ENCODE results near the gene TEX28.
"Not testable (repeated sequence)": the region's sequence is repeated elsewhere in the genome, so short reads cannot be mapped to it uniquely, and the experiment has no call there.

The TEX28 gene, protein sequence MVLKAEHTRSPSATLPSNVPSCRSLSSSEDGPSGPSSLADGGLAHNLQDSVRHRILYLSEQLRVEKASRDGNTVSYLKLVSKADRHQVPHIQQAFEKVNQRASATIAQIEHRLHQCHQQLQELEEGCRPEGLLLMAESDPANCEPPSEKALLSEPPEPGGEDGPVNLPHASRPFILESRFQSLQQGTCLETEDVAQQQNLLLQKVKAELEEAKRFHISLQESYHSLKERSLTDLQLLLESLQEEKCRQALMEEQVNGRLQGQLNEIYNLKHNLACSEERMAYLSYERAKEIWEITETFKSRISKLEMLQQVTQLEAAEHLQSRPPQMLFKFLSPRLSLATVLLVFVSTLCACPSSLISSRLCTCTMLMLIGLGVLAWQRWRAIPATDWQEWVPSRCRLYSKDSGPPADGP

GRCh38 chrX:154294791-154295574, at the start of gene TEX28:
Gene TEX28, minus strand, starts transcription at chrX:154295124. Its CDS starts 3,007 bp downstream, at chrX:154292117.
- DNase-seq = no peak

DNA sequence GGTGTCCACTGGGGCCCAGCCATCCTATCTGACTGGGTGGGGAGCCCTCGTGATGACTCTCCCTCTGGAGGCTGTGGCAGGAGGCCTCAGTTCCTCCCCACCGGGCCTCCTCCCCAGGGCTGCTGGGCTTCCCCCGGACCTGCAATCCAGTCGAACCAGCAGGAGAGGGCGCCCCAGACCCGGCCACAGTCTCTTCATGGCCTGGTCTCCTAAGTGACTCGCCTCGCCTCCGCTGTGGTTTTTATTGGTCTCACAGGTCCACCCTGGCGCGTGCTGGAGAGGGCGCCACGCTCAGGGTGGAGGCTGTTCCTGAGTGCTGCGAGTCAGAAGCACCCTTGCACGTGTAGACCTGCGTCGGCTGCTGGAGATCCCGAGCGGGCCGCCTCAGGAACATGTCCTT, 48.7 kb upstream of the TEX28 start:
- not testable (repeated sequence) for DNase-seq

- DNase-seq = not testable (repeated sequence)
Observed at GRCh38 chrX:154343063-154343462, 48.1 kb upstream of the TEX28 start.

DNA sequence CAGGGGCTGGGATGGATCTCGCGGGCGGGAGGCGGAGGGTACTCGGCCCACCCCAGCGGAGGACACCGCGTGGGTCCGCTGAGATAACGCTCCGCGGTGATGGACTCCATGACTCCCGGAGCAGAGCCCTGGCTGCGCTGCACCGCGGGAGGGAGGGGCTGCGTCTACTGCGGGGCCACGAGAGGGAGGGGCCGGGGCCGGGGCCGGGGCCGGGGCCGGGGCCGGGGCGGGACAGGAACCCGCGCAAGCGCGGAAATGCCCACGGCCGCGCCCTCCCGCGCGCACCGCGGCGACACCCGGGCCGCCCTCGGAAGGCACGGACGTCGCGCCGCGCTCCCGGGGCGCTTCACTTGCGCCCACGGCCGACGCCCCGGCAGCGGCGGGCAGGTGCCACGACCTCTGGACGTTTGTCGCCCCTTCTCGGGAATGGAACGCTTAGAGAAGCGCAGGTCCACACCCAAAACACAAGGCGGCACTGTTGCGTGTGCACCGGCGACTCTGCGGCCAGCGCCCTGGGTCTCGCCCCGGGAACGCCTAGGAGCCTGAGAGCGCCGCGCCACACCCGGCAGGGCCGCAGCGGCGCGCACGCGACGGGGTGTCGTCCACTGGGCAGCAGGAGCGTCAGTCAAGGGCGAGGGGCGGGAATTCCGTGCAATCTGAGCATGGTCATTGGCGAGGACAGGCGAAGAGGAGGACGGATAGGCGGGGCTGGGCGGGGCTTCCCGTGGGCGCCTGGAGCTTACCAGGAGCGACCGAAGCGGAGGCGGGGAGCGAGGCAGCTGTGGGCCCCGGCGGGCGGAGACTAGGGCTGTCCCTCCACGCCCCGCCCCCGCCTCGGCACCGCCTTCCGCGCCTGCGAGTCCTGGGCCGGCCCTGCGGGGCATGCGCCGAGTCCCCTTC, 46.7 kb upstream of the TEX28 start:
- not testable (repeated sequence) for DNase-seq

DNA sequence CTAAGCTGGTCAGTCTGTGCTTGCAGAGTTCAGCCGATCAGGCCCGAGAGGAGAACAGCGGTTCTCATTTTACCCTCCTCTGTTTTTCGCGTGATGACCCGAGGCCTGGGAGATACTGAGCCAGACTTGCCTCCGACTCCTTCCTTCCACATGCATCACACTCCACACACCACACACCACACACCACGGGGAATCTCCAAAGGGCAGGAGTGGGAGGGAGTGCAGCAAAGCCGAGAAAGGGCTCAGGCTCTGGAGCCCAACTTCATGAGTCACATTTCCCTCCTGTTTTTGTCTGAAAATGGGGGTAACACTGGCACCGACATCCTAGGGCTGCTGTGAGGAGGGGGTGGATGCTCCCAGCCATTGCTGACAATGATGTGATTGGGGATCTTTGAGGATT, 39.6 kb upstream of the TEX28 start:
- no peak for DNase-seq

DNA sequence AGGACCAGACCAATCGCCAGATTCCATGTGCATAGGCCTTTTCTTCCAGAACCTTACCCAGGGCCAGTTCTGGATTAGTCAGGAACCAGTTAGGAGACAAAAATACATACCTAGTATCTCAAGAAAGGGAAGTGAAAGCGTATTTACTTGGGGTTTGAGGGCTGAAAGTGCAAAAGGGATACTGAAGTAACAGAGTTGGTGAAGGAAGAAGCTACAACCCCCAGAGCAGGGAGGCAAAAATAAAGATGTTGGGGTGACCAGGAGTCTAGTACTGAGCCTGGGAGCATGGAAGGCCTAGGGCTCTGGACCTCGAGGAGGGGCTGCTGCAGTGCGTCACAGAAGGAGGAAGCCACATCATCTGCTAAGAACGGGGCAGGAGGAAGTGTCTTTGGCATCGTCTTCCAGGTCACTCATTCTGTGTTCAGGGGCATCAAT, 38.9 kb upstream of the TEX28 start:
- DNase-seq = no peak

DNA sequence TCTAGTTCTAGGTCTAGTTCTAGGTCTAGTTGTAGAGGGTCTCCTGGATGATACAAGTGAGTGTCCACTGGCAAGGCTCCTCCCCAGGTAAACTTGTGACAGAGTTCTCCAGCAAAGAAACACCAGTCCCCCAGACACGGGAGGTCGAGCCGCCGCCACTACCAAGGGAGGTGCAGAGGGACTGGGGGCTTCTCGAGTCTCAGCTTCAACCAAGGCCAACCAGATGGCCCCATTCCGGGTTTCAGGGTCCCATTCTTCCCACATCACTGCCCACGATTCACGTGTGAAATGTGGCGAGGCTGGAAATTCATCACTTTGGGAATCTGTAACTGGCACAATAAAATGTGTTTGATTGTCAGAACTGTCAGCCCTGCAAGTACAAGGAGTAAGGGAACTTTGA, 38.2 kb upstream of the TEX28 start:
- DNase-seq = no peak

DNA sequence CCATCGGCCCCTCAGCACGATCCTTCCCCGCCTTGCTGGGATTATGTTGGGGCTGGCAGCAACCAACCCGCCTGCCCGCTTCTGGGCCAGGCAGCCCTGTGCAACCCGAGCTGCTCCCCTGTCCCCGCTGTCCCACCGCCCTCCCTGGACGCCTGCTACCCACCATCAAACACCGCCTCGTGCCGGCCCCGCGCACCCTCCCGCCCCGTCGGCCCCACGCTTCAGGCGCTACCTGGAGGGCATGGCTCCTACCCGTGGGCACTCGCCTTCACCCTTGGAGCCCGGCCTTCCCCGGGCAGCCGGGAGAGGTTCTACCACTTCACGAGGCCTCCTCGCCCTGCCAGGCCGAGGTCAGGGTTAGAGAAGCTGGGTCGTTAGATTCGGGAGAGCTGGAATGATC, 37.6 kb upstream of the TEX28 start:
- DNase-seq = no peak

DNA sequence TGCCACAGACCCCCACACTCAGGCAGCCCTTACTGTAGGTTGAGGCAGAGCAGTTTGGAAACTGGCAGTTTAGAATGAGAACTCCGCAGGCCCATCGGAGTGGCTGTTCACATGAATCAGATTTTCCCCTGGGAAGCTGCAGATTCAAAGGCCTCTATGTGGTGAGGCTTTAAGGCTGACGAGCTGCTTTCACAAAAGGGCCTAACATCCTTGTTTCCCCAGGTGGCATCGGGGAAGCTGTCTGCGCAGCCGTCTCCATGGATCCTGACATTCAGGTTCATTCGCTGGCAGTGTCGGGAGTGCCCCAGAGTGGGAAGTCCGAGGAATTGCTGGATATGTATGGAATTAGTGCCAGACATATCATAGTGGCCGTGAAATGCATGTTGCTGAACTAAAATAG, 34.4 kb upstream of the TEX28 start:
- DNase-seq = no peak

DNA sequence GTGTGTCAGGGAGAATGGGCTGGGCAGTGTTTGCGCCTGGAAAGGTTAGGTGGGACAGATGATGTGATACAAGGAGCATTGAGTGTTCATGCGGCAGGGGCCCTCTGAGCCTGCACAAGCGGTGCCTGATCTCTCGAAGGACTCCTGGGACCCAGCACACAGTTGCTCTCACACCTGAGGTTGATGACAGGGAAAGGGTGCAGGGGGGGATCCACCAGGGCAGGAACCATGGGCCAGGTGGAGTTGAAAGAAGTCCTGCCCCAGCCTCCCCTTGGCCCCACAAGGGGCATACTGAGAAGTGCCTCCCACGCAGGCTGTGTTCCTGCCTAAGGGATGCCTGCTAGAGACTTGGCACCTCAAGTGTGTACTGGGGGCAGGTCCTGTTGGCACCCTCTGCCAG, 33.7 kb upstream of the TEX28 start:
- DNase-seq = no peak

DNA sequence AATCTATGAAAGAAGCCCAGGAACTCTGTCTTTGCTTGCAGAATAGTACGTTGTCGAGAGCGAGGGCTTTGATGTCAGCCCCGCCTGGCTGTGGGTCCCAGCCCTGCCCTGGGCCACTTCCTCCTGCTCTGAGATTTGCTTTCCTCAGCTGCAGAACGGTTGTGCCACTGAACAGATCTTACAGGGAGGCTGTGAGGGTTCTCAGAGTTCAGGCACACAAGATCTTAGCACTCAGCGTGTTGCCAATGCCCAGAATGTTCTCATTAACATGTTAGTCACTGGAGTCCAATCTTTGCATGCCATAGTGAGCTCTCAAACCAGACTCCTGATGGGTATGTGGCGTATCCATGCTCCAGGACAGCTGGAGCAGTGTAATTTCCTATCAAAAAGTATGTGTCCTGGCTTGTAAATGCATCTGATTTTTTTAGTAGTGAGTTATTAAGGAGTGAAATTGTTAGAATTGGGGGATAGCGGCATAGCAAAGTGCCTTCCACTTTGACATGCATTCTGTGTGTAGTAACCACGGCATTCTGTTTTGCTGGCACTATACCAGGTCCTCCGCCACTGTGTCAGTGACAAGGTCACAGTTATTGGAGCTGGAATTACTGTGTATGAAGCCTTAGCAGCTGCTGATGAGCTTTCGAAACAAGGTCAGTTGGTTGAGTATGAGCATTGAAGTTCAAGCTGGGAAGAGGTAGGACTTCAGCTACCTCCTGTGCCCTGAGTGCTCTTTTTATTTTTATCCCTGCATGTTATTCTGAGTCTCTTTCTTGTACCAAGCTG, 32.3 kb upstream of the TEX28 start:
- DNase-seq = no peak

DNA sequence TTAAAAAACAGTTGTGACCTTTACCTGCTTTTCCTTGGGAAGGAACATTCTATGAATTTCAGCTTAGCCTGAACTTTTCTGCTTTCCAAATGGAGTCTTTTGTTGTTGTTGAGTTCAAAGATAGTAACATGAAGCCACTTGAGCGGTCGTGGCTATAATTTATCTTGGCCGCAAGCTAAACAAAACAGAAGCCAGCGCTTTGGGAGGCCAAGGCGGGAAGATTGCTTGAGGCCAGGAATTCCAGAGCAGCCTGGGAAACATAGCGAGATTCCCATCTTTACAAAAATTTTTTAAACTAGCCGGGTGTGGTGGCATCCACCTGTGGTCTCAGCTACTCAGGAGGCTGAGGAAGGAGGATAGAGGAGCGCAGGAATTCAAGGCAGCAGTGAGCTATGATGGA, 30.6 kb upstream of the TEX28 start:
- DNase-seq = no peak

GRCh38 chrX:154323537-154323936, 28.6 kb upstream of the TEX28 start:
- DNase-seq = no peak

DNA sequence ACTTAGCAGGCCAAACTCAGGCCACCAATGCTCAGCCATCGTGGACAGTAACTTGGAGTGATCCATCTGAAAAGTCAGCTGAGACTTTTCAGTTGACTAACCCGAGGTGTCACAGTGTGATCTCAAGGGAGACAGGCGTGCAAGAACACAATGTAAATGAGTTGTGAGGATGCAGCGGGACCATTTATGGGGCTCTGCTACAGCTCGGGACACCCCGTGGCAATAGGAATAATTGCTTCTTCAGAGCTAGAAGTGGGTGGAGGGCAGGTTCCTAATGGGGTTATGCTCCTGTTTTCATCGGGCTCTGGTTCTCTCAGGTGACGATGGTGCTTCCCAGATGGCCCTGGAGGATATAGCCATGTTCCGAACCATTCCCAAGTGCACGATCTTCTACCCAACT, 28.0 kb upstream of the TEX28 start:
- DNase-seq = no peak

- DNase-seq = no peak
Observed at GRCh38 chrX:154321594-154321993, 26.7 kb upstream of the TEX28 start.

DNA sequence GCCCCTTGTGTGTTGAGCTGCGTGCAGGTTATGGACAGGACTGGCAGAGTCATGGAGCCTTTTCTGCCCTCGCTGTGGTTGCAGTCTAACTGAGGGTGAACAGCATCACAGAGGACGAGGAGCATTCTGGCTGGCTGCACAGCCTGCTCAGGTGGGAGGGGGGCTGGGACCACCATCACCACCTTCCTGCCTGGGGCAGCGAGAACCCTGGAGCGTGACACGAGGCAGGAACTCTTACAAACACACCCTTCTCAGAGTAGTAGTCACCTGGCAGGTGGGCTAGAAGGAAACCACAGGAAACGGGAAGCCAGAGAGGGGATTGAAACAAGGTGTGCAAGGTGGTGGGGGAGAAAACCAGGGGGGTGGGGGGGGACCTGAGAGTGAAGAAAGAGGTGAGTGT, 26.2 kb upstream of the TEX28 start:
- no peak for DNase-seq

GRCh38 chrX:154320406-154320805, 25.5 kb upstream of the TEX28 start:
- DNase-seq = no peak

DNA sequence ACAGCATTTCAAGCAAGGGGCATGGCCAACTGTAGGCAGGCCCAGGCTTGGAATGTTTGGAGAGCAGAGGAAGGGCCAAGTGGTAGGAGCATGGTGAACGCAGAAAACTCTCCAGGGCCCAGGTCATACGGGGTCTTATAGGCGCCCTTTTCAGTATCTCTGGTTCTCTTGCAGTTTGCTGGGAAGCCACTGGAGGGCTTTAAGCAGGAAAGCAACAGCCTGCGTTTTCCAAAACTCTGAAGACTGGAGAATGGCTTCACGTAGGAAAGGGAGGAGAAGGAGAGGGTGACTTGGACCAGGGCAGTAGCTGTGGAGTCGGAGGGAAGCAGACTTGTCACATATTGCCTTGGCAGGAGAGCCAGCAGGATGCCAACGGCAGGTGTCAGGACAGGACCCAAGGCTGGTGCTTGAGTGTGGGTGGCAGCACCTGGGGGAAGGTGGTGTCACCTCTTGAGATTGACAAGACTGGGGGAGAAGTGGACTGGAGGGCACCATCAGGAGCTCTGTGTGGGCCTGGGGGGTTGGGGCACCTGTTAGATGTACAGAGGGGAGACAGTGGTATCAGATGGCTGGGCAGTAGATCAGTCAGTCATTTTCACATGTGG, 22.6 kb upstream of the TEX28 start:
- no peak for DNase-seq

DNA sequence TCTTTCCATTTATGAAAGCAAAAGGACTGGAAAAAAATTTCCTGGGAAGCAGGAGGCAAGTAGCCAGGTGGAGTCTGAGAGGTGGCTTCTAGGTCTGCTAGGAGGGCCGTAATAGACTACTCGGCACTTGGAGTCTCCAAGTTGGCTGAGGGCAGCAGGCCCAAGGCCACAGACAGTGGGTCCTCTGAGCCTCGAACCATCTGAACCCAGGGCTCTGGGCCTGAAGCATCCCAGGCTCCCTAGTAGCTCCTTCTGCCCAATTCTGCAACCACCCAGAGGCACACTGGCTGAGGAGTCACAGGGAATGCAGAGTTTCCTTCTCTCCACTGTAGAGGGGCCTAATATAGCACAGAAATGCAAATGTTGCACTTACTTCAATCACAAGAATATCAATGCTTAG, 20.5 kb upstream of the TEX28 start:
- DNase-seq = no peak

DNA sequence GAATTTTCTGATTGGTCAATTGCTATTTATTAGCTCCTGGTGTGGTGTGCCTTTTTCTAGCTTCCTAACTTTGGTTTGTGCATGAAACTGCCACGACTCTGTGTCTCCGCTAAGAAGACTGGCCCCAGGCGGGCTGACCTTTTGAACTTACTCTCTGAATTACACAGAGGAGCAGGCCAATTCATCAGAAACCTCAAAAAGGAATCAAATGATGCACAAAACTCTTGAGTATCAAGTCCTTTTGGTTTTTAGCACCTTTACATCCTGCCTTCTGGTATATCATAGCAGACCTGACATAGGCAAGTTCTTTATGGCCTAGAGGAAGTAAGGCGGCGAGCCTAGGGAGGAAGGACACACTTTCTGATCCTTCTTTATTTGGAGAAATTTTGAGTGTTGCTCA, 18.2 kb upstream of the TEX28 start:
- DNase-seq = no peak

- DNase-seq = no peak
Observed at GRCh38 chrX:154312116-154312515, 17.2 kb upstream of the TEX28 start.
